ENCODE results near the gene HEBP1.

The HEBP1 gene

DNA sequence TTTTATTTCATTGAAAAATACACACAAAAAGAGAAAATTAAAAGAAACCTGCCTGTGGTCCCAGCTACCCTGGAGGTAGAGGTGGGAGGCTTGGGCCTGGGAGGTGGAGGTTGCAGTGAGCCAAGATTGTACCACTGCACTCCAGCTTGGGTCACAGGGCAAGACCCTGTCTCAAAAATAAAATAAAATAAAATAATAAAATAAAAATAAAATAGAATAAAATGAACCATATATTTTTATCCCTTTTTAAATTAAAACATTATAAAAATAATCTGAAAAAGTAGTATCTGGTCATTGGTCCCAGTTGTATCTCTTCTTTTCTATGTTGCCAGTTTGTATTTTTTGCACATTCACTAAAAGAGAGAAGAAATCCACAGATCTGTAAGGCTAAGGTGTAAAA, 27.4 kb upstream of the HEBP1 start:
- no peak overlapping the region for H3K4me2 ChIP-seq (ENCODE audit: insufficient read depth, low read length, poor library complexity, severe bottlenecking)
- no peak overlapping the region for H2BK5ac ChIP-seq (ENCODE audit: low read length)
- H3K27me3 ChIP-seq (ENCODE audit: control insufficient read depth in 3 of 3, insufficient read depth in 3 of 3, low read depth in 1 of 3, low read length in 3 of 3) = no peaks in the 10 kb centered on the region
- no peak overlapping the region for H4K91ac ChIP-seq (ENCODE audit: low read depth, low read length, poor library complexity)
- no peak overlapping the region for H2BK12ac ChIP-seq (ENCODE audit: low read length)
- H3K27ac ChIP-seq (replicated peaks; ENCODE audit: low read length) = no peak overlapping the region
- H3K23ac ChIP-seq (ENCODE audit: low read depth, low read length, poor library complexity) = no peak overlapping the region
- H2AFZ ChIP-seq (ENCODE audit: low read length) = no peak overlapping the region
- DNase-seq (ENCODE audit: low spot score) = no peak
- H3K4ac ChIP-seq (ENCODE audit: low read length) = no peak overlapping the region
- H3K9ac ChIP-seq (ENCODE audit: low read depth, low read length, poor library complexity) = no peak overlapping the region
- H2BK15ac ChIP-seq (ENCODE audit: low read length) = no peak overlapping the region
- H3K14ac ChIP-seq (ENCODE audit: low read length) = no peak overlapping the region
- peaks cover 0 to 9% of the 10 kb centered on the region in 2 donors for H3K4me1 ChIP-seq (ENCODE audit: control insufficient read depth in 2 of 2, insufficient read depth in 1 of 2, low read depth in 1 of 2, low read length in 2 of 2)
- peaks cover 0 to 3% of the 10 kb centered on the region in 2 donors for H3K9me3 ChIP-seq (replicated peaks in 1 of 2; ENCODE audit: control insufficient read depth in 2 of 2, insufficient read depth in 1 of 2, low read depth in 1 of 2, low read length in 2 of 2)
- H2AK5ac ChIP-seq (ENCODE audit: low read depth, low read length) = no peak overlapping the region
- H3K18ac ChIP-seq (ENCODE audit: low read length) = no peak overlapping the region
- no peak overlapping the region for H3K4me3 ChIP-seq (ENCODE audit: low read length in 2 of 2)
- H3K36me3 ChIP-seq (replicated peaks in 1 of 2; ENCODE audit: control insufficient read depth in 2 of 2, insufficient read depth in 2 of 2, low read length in 2 of 2) = no peaks in the 10 kb centered on the region
- no peak overlapping the region for H2BK120ac ChIP-seq (ENCODE audit: low read depth, low read length)
- H3K79me1 ChIP-seq (ENCODE audit: low read depth, low read length) = no peaks in the 10 kb centered on the region
- no peak overlapping the region for H4K8ac ChIP-seq (ENCODE audit: low read depth, low read length)

DNA sequence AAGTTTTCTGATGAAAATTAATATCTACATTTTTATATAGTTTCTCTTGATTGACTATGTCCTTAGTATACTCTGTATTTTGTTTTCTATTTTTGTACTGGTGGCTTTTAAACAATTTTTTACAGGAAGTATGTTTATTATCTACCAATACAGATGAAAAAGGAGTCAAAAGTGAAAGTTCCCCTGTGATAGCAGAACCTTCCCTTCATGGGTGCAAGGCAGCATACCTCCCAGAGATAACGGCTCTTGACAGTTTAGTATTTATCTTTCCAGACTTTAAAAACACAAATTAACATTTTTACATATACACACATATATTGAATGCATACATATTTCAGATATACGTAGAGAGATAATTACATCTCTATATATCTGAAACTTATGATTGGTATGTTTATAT, 27.0 kb upstream of the HEBP1 start:
- no peak overlapping the region for H3K14ac ChIP-seq (ENCODE audit: low read length)
- no peak overlapping the region for H3K4me2 ChIP-seq (ENCODE audit: insufficient read depth, low read length, poor library complexity, severe bottlenecking)
- no peaks in the 10 kb centered on the region for H3K79me1 ChIP-seq (ENCODE audit: low read depth, low read length)
- DNase-seq (ENCODE audit: low spot score) = no peak
- no peak overlapping the region for H3K4me3 ChIP-seq (ENCODE audit: low read length in 2 of 2)
- H4K91ac ChIP-seq (ENCODE audit: low read depth, low read length, poor library complexity) = no peak overlapping the region
- H3K9ac ChIP-seq (ENCODE audit: low read depth, low read length, poor library complexity) = no peak overlapping the region
- no peak overlapping the region for H3K4ac ChIP-seq (ENCODE audit: low read length)
- no peak overlapping the region for H2AFZ ChIP-seq (ENCODE audit: low read length)
- H2BK12ac ChIP-seq (ENCODE audit: low read length) = no peak overlapping the region
- no CpG with 5 or more reads among the region's 2 CpGs for WGBS, 2 donors (ENCODE audit: extremely low coverage in 2 of 2, insufficient read length in 2 of 2, insufficient replicate concordance in 1 of 2)
- peaks cover 0 to 3% of the 10 kb centered on the region in 2 donors for H3K9me3 ChIP-seq (replicated peaks in 1 of 2; ENCODE audit: control insufficient read depth in 2 of 2, insufficient read depth in 1 of 2, low read depth in 1 of 2, low read length in 2 of 2)
- H2BK120ac ChIP-seq (ENCODE audit: low read depth, low read length) = no peak overlapping the region
- H3K4me1 ChIP-seq (ENCODE audit: control insufficient read depth in 2 of 2, insufficient read depth in 1 of 2, low read depth in 1 of 2, low read length in 2 of 2) = peaks cover 0 to 9% of the 10 kb centered on the region in 2 donors
- H2BK15ac ChIP-seq (ENCODE audit: low read length) = no peak overlapping the region
- no peak overlapping the region for H3K27ac ChIP-seq (replicated peaks; ENCODE audit: low read length)
- H3K23ac ChIP-seq (ENCODE audit: low read depth, low read length, poor library complexity) = no peak overlapping the region
- no peaks in the 10 kb centered on the region for H3K36me3 ChIP-seq (replicated peaks in 1 of 2; ENCODE audit: control insufficient read depth in 2 of 2, insufficient read depth in 2 of 2, low read length in 2 of 2)
- H3K18ac ChIP-seq (ENCODE audit: low read length) = no peak overlapping the region
- H3K27me3 ChIP-seq (ENCODE audit: control insufficient read depth in 3 of 3, insufficient read depth in 3 of 3, low read depth in 1 of 3, low read length in 3 of 3) = no peaks in the 10 kb centered on the region
- no peak overlapping the region for H2BK5ac ChIP-seq (ENCODE audit: low read length)
- H4K8ac ChIP-seq (ENCODE audit: low read depth, low read length) = no peak overlapping the region
- no peak overlapping the region for H2AK5ac ChIP-seq (ENCODE audit: low read depth, low read length)

DNA sequence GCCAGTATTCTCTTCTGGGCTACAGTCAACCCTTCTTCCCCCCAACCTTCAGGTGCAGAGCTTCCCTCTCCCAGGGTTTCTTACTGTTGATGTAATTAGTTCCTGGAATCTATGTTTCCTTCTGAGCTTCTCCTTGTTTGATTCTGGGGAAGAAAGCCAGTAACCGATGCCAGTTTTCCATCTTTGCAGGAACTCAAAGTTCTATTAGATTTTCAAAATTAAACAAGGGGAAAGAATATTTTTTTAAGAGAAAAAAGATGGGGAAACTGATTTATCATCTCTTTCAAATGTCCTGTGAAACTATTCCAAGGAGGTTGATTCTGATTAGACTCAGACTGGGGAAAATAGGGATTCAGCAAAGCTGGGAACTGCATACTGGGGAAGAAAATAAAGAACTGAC, 26.2 kb upstream of the HEBP1 start:
- Histone ChIP-seq H3K27me3 (ENCODE audit: control insufficient read depth in 3 of 3, insufficient read depth in 3 of 3, low read depth in 1 of 3, low read length in 3 of 3) (no peaks in the 10 kb centered on the region), H3K4ac (ENCODE audit: low read length) (no peak overlapping the region), H2BK5ac (ENCODE audit: low read length) (no peak overlapping the region), H4K8ac (ENCODE audit: low read depth, low read length) (no peak overlapping the region), H3K18ac (ENCODE audit: low read length) (no peak overlapping the region), H3K4me1 (ENCODE audit: control insufficient read depth in 2 of 2, insufficient read depth in 1 of 2, low read depth in 1 of 2, low read length in 2 of 2) (peaks cover 0 to 9% of the 10 kb centered on the region in 2 donors), H2BK12ac (ENCODE audit: low read length) (no peak overlapping the region), H3K14ac (ENCODE audit: low read length) (no peak overlapping the region), H3K9ac (ENCODE audit: low read depth, low read length, poor library complexity) (no peak overlapping the region), H3K79me1 (ENCODE audit: low read depth, low read length) (no peaks in the 10 kb centered on the region), H3K4me2 (ENCODE audit: insufficient read depth, low read length, poor library complexity, severe bottlenecking) (no peak overlapping the region), H4K91ac (ENCODE audit: low read depth, low read length, poor library complexity) (no peak overlapping the region), H2BK15ac (ENCODE audit: low read length) (no peak overlapping the region), H2AK5ac (ENCODE audit: low read depth, low read length) (no peak overlapping the region), H3K9me3 (replicated peaks in 1 of 2; ENCODE audit: control insufficient read depth in 2 of 2, insufficient read depth in 1 of 2, low read depth in 1 of 2, low read length in 2 of 2) (no peaks in the 10 kb centered on the region), H2AFZ (ENCODE audit: low read length) (no peak overlapping the region), H3K36me3 (replicated peaks in 1 of 2; ENCODE audit: control insufficient read depth in 2 of 2, insufficient read depth in 2 of 2, low read length in 2 of 2) (no peaks in the 10 kb centered on the region), H3K4me3 (ENCODE audit: low read length in 2 of 2) (no peak overlapping the region), H2BK120ac (ENCODE audit: low read depth, low read length) (no peak overlapping the region), H3K23ac (ENCODE audit: low read depth, low read length, poor library complexity) (no peak overlapping the region), H3K27ac (replicated peaks; ENCODE audit: low read length) (no peak overlapping the region)
- WGBS, 2 donors (ENCODE audit: extremely low coverage in 2 of 2, insufficient read length in 2 of 2, insufficient replicate concordance in 1 of 2) = no CpG with 5 or more reads among the region's 1 CpG
- DNase-seq (ENCODE audit: low spot score) = no peak

DNA sequence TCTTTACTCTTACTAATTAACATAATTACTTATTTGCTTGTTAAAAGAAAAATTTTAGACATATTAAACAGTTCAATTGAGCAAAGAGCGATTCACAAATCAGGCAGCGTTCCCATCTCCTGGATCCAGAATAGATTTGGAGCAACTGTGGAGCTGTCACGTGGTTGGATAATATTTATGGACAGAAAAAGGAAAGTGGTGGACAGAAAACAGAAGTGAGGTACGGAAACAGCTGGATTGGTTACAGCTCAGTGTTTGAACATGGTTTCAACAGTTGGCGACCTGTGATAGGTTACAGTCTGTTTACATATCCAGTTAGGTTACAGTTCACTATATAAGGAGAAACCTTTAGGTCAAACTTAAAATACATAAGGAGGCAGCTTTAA, 24.5 kb upstream of the HEBP1 start:
- H3K18ac ChIP-seq (ENCODE audit: low read length) = no peak overlapping the region
- H2BK5ac ChIP-seq (ENCODE audit: low read length) = no peak overlapping the region
- no peak overlapping the region for H2BK15ac ChIP-seq (ENCODE audit: low read length)
- no peak overlapping the region for H2BK12ac ChIP-seq (ENCODE audit: low read length)
- no peak overlapping the region for H4K91ac ChIP-seq (ENCODE audit: low read depth, low read length, poor library complexity)
- no peak overlapping the region for H3K4me2 ChIP-seq (ENCODE audit: insufficient read depth, low read length, poor library complexity, severe bottlenecking)
- no peak overlapping the region for H3K14ac ChIP-seq (ENCODE audit: low read length)
- WGBS, 2 donors (ENCODE audit: extremely low coverage in 2 of 2, insufficient read length in 2 of 2, insufficient replicate concordance in 1 of 2) = no CpG with 5 or more reads among the region's 5 CpGs
- H3K4ac ChIP-seq (ENCODE audit: low read length) = no peak overlapping the region
- no peak overlapping the region for H2AFZ ChIP-seq (ENCODE audit: low read length)
- no peak for DNase-seq (ENCODE audit: low spot score)
- no peak overlapping the region for H3K23ac ChIP-seq (ENCODE audit: low read depth, low read length, poor library complexity)
- no peak overlapping the region for H3K27ac ChIP-seq (replicated peaks; ENCODE audit: low read length)
- no peak overlapping the region for H3K9ac ChIP-seq (ENCODE audit: low read depth, low read length, poor library complexity)
- H2AK5ac ChIP-seq (ENCODE audit: low read depth, low read length) = no peak overlapping the region
- no peak overlapping the region for H4K8ac ChIP-seq (ENCODE audit: low read depth, low read length)
- H3K27me3 ChIP-seq (ENCODE audit: control insufficient read depth in 3 of 3, insufficient read depth in 3 of 3, low read depth in 1 of 3, low read length in 3 of 3) = no peaks in the 10 kb centered on the region
- H3K4me1 ChIP-seq (ENCODE audit: control insufficient read depth in 2 of 2, insufficient read depth in 1 of 2, low read depth in 1 of 2, low read length in 2 of 2) = peaks cover 0 to 6% of the 10 kb centered on the region in 2 donors
- no peaks in the 10 kb centered on the region for H3K9me3 ChIP-seq (replicated peaks in 1 of 2; ENCODE audit: control insufficient read depth in 2 of 2, insufficient read depth in 1 of 2, low read depth in 1 of 2, low read length in 2 of 2)
- H2BK120ac ChIP-seq (ENCODE audit: low read depth, low read length) = no peak overlapping the region
- no peaks in the 10 kb centered on the region for H3K36me3 ChIP-seq (replicated peaks in 1 of 2; ENCODE audit: control insufficient read depth in 2 of 2, insufficient read depth in 2 of 2, low read length in 2 of 2)
- H3K79me1 ChIP-seq (ENCODE audit: low read depth, low read length) = peaks cover 3% of the 10 kb centered on the region
- H3K4me3 ChIP-seq (ENCODE audit: low read length in 2 of 2) = no peak overlapping the region

Measured in neuronal stem cell (in vitro differentiated cells).